Measurements from ENCODE around the gene KAT8.

GRCh38 chr16:31132303-31132979 lies 15.0 kb downstream of the KAT8 start:
- TF ChIP-seq ZNF274 (IDR thresholded peaks at IDR 0.05; ENCODE audit: low read length) (no peak), ZNF274 (tag by site-specific recombination; IDR thresholded peaks at IDR 0.05; ENCODE audit: borderline replicate concordance) (no peak), ZBTB17 (tag by site-specific recombination; IDR thresholded peaks at IDR 0.05) (no peak), MZF1 (tag by site-specific recombination; IDR thresholded peaks at IDR 0.05; ENCODE audit: borderline replicate concordance) (no peak)
- TF ChIP-seq, protein P1, sequence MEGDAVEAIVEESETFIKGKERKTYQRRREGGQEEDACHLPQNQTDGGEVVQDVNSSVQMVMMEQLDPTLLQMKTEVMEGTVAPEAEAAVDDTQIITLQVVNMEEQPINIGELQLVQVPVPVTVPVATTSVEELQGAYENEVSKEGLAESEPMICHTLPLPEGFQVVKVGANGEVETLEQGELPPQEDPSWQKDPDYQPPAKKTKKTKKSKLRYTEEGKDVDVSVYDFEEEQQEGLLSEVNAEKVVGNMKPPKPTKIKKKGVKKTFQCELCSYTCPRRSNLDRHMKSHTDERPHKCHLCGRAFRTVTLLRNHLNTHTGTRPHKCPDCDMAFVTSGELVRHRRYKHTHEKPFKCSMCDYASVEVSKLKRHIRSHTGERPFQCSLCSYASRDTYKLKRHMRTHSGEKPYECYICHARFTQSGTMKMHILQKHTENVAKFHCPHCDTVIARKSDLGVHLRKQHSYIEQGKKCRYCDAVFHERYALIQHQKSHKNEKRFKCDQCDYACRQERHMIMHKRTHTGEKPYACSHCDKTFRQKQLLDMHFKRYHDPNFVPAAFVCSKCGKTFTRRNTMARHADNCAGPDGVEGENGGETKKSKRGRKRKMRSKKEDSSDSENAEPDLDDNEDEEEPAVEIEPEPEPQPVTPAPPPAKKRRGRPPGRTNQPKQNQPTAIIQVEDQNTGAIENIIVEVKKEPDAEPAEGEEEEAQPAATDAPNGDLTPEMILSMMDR (tag by site-specific recombination; IDR thresholded peaks at IDR 0.05): no peak

All from HEK293 (cell line).